ENCODE measurements around the gene ERICH6B. TPM values are rescaled to one million over a fixed set of nuclear protein-coding genes. Genes with fewer than 3 reads are reported as not detected.

ERICH6B gene
- total RNA-seq, 4 donors from 2014 or later, result not detected

DNA sequence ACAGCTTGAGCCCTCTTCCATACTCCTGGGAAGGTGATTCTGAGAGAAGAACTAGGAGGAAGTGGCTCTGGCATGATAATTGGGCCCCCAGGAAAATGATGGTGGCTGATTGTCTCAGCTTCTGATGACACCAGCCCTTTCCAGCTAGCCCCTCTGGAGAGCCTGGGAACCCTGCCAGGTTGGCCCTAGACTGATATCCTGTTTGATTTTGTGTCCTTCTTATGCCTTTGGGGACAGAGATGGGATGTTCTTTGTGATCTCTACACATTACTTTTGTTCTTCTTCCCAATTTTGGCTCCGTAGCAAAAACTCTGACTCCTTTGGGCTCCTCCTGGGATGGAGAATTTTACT is 39.7 kb downstream of the ERICH6B start:
- intact Hi-C loops (cut with DNase I; ENCODE audit: low total_unique reads), result no loop called here
- DNase-seq, result no peak
- Histone ChIP-seq H3K27me3 (no peaks in the 10 kb centered on the region), H3K36me3 (no peaks in the 10 kb centered on the region), H3K4me1 (no peaks in the 10 kb centered on the region), H3K9me3 (no peaks in the 10 kb centered on the region), H3K27ac (no peak overlapping the region), H3K4me3 (no peak overlapping the region)
- TF ChIP-seq POLR2A (IDR thresholded peaks at IDR 0.05), result no peak
- TF ChIP-seq, protein P1, sequence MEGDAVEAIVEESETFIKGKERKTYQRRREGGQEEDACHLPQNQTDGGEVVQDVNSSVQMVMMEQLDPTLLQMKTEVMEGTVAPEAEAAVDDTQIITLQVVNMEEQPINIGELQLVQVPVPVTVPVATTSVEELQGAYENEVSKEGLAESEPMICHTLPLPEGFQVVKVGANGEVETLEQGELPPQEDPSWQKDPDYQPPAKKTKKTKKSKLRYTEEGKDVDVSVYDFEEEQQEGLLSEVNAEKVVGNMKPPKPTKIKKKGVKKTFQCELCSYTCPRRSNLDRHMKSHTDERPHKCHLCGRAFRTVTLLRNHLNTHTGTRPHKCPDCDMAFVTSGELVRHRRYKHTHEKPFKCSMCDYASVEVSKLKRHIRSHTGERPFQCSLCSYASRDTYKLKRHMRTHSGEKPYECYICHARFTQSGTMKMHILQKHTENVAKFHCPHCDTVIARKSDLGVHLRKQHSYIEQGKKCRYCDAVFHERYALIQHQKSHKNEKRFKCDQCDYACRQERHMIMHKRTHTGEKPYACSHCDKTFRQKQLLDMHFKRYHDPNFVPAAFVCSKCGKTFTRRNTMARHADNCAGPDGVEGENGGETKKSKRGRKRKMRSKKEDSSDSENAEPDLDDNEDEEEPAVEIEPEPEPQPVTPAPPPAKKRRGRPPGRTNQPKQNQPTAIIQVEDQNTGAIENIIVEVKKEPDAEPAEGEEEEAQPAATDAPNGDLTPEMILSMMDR (IDR thresholded peaks at IDR 0.05), result no peak

GRCh38 chr13:45575146-45575829 is 40.3 kb downstream of the ERICH6B start:
- Histone ChIP-seq H3K27me3 (no peaks in the 10 kb centered on the region), H3K9me3 (no peaks in the 10 kb centered on the region), H3K4me1 (no peaks in the 10 kb centered on the region), H3K4me3 (no peak overlapping the region), H3K36me3 (no peaks in the 10 kb centered on the region), H3K27ac (no peak overlapping the region)
- TF ChIP-seq, protein P1 (IDR thresholded peaks at IDR 0.05), result no peak
- TF ChIP-seq POLR2A (IDR thresholded peaks at IDR 0.05), result no peak
- DNase-seq, result no peak
- intact Hi-C loops (cut with DNase I; ENCODE audit: low total_unique reads), result no loop called here

GRCh38 chr13:45565331-45565730 is 50.2 kb downstream of the ERICH6B start:
- Histone ChIP-seq H3K4me1 (no peaks in the 10 kb centered on the region), H3K27me3 (no peaks in the 10 kb centered on the region), H3K27ac (no peak overlapping the region), H3K36me3 (no peaks in the 10 kb centered on the region), H3K9me3 (no peaks in the 10 kb centered on the region), H3K4me3 (no peak overlapping the region)
- TF ChIP-seq POLR2A (IDR thresholded peaks at IDR 0.05), result no peak
- TF ChIP-seq, protein P1 (IDR thresholded peaks at IDR 0.05), result no peak
- intact Hi-C loops (cut with DNase I; ENCODE audit: low total_unique reads), result no loop called here
- DNase-seq, result no peak

DNA sequence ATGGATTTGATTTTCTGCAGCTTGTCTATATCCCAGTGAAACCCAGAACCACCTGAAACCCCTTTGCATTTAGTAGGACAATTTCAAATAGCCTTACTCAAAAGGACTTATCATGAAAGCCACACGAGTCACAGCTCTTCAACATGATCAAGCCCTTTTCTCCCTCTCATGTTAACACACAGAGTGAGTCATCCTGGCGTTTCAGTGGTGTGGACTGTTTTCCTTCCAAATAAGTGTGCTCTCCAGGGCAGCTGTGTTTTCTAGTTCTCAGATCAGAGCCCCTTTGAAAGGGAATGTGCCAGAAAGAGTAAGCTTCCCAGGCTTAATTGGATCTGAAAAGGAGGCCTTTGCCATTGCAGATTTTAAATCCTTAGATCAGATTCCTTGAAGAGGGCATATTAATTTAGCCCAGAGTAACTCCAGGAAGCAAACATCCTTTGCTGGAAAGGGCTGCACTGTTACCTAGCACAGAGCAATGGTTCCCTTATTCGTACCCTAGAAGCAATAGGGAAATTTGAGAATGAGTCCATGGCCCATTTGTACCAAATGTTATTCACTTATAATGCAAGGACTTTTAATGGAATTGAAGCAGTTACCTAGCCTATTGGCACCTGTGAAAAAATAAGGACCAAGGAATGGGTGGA is 51.3 kb downstream of the ERICH6B start:
- H3K27ac ChIP-seq, result no peak overlapping the region
- DNase-seq, result no peak
- no peaks in the 10 kb centered on the region for H3K36me3 ChIP-seq
- H3K4me1 ChIP-seq, result no peaks in the 10 kb centered on the region
- H3K9me3 ChIP-seq, result no peaks in the 10 kb centered on the region
- H3K27me3 ChIP-seq, result no peaks in the 10 kb centered on the region
- intact Hi-C loops (cut with DNase I; ENCODE audit: low total_unique reads), result no loop called here
- TF ChIP-seq POLR2A (IDR thresholded peaks at IDR 0.05), result no peak
- TF ChIP-seq, protein P1 (IDR thresholded peaks at IDR 0.05), result no peak
- H3K4me3 ChIP-seq, result no peak overlapping the region

- Histone ChIP-seq H3K4me1 (no peaks in the 10 kb centered on the region), H3K9me3 (no peaks in the 10 kb centered on the region), H3K36me3 (no peaks in the 10 kb centered on the region), H3K27me3 (no peaks in the 10 kb centered on the region), H3K27ac (no peak overlapping the region), H3K4me3 (no peak overlapping the region)
- DNase-seq, result no peak
- intact Hi-C loops (cut with DNase I; ENCODE audit: low total_unique reads), result no loop called here
- TF ChIP-seq, protein P1 (IDR thresholded peaks at IDR 0.05), result no peak
- no peak for TF ChIP-seq POLR2A (IDR thresholded peaks at IDR 0.05)
Measured at GRCh38 chr13:45554604-45555109, 60.9 kb downstream of the ERICH6B start.

Data from uterus (tissue), 4 donors.